ENCODE measurements around the gene LRRC47.

Gene LRRC47

DNA sequence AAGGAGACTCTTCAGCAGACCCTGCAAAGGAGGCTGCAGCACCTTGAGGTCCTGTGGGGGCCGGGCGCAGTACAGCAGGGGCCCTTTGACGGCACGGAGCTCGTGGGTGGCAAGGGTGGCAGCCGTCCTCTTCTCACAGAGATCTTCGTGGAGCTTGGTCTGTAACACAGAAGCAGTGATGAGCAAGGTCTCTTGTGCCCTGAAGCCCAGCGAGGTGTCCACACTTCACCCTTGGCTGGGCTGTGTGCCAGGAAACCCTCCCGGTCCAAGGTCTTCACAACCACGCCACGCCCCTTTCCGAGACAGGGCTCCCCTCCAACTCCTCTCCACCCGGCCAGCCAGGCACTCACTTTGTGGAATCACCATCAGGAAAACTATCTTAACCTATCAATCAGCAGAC lies 11.3 kb downstream of the LRRC47 start:
- Histone ChIP-seq H3K27me3 (ENCODE audit: low read depth, low read length) (no peaks in the 10 kb centered on the region), H3K27ac (ENCODE audit: low read length) (no peak overlapping the region), H3K36me3 (ENCODE audit: control insufficient read depth in 1 of 2, insufficient read depth in 2 of 2, low read length in 2 of 2) (peaks cover 38 to 91% of the 10 kb centered on the region in 2 donors), H3K9me3 (ENCODE audit: control insufficient read depth in 1 of 2, low read length in 2 of 2) (no peaks in the 10 kb centered on the region), H3K4me1 (ENCODE audit: control insufficient read depth in 1 of 2, insufficient read depth in 2 of 2, low read length in 2 of 2) (no peaks in the 10 kb centered on the region), H3K4me3 (ENCODE audit: low read depth in 1 of 2, low read length in 2 of 2) (no peak overlapping the region)

DNA sequence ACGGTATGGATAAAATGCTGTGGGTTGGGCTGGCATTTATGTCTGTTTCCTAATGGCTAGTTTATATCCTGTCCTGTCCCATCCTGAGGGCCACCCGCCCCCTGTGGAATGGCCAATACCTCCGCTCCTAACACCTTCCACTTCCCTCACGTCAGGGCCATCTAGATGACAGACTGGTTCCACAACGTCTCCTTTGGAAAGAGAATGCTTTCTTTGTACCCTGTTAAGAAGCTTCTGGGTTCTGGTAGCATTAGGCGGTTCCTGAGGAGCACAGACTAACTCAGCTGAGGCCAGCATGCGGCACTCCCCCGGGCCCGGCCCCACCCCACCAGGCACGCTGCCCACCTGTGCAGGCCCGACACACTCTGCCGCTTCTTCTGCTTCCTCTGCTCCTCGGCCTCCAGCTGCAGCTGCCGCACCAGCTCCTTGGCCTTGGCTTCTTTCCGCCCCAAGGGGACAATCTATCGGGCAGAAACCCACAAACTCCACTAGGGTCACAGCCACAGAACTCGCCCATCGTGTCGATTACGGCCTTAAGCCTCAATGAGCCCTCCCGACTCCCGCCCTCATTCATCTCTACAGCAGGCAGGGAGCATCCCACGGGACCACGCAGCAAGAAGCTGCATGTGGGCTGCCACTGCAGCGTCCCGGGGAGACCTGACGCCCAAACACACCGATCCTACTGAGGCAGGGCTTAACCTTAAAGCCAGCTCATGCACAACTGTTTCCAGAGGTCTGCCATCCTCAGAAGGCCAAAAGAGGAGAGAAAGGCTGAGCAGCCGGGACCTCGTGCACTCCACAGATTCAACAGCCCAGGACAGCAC lies 12.4 kb downstream of the LRRC47 start:
- H3K4me1 ChIP-seq (ENCODE audit: control insufficient read depth in 1 of 2, insufficient read depth in 2 of 2, low read length in 2 of 2): no peaks in the 10 kb centered on the region
- H3K36me3 ChIP-seq (ENCODE audit: control insufficient read depth in 1 of 2, insufficient read depth in 2 of 2, low read length in 2 of 2): peaks cover 43 to 93% of the 10 kb centered on the region in 2 donors
- no peaks in the 10 kb centered on the region for H3K27me3 ChIP-seq (ENCODE audit: low read depth, low read length)
- no peaks in the 10 kb centered on the region for H3K9me3 ChIP-seq (ENCODE audit: control insufficient read depth in 1 of 2, low read length in 2 of 2)
- no peak overlapping the region for H3K4me3 ChIP-seq (ENCODE audit: low read depth in 1 of 2, low read length in 2 of 2)
- H3K27ac ChIP-seq (ENCODE audit: low read length): no peak overlapping the region

GRCh38 chr1:3780901-3781300 lies 15.4 kb downstream of the LRRC47 start:
- Histone ChIP-seq H3K36me3 (ENCODE audit: control insufficient read depth in 1 of 2, insufficient read depth in 2 of 2, low read length in 2 of 2) (peaks cover 27 to 81% of the 10 kb centered on the region in 2 donors), H3K4me3 (ENCODE audit: low read depth in 1 of 2, low read length in 2 of 2) (no peak overlapping the region), H3K27me3 (ENCODE audit: low read depth, low read length) (no peaks in the 10 kb centered on the region), H3K4me1 (ENCODE audit: control insufficient read depth in 1 of 2, insufficient read depth in 2 of 2, low read length in 2 of 2) (peaks cover 0 to 3% of the 10 kb centered on the region in 2 donors), H3K9me3 (ENCODE audit: control insufficient read depth in 1 of 2, low read length in 2 of 2) (no peaks in the 10 kb centered on the region), H3K27ac (ENCODE audit: low read length) (no peak overlapping the region)

- Histone ChIP-seq H3K27me3 (ENCODE audit: low read depth, low read length) (no peaks in the 10 kb centered on the region), H3K9me3 (ENCODE audit: control insufficient read depth in 1 of 2, low read length in 2 of 2) (no peaks in the 10 kb centered on the region), H3K27ac (ENCODE audit: low read length) (no peak overlapping the region), H3K4me3 (ENCODE audit: low read depth in 1 of 2, low read length in 2 of 2) (no peak overlapping the region), H3K36me3 (ENCODE audit: control insufficient read depth in 1 of 2, insufficient read depth in 2 of 2, low read length in 2 of 2) (peaks cover 27 to 72% of the 10 kb centered on the region in 2 donors), H3K4me1 (ENCODE audit: control insufficient read depth in 1 of 2, insufficient read depth in 2 of 2, low read length in 2 of 2) (peaks cover 0 to 13% of the 10 kb centered on the region in 2 donors)
These were observed 16.3 kb downstream of the LRRC47 start for GRCh38 chr1:3779912-3780416.

- H3K27me3 ChIP-seq (ENCODE audit: low read depth, low read length): no peaks in the 10 kb centered on the region
- H3K4me1 ChIP-seq (ENCODE audit: control insufficient read depth in 1 of 2, insufficient read depth in 2 of 2, low read length in 2 of 2): peaks cover 0 to 13% of the 10 kb centered on the region in 2 donors
- H3K9me3 ChIP-seq (ENCODE audit: control insufficient read depth in 1 of 2, low read length in 2 of 2): no peaks in the 10 kb centered on the region
- H3K27ac ChIP-seq (ENCODE audit: low read length): no peak overlapping the region
- no peak overlapping the region for H3K4me3 ChIP-seq (ENCODE audit: low read depth in 1 of 2, low read length in 2 of 2)
- peaks cover 27 to 66% of the 10 kb centered on the region in 2 donors for H3K36me3 ChIP-seq (ENCODE audit: control insufficient read depth in 1 of 2, insufficient read depth in 2 of 2, low read length in 2 of 2)
These were observed 16.9 kb downstream of the LRRC47 start for GRCh38 chr1:3779265-3779911.

GRCh38 chr1:3778590-3779264 lies 17.6 kb downstream of the LRRC47 start:
- Histone ChIP-seq H3K9me3 (ENCODE audit: control insufficient read depth in 1 of 2, low read length in 2 of 2) (no peaks in the 10 kb centered on the region), H3K27me3 (ENCODE audit: low read depth, low read length) (no peaks in the 10 kb centered on the region), H3K4me1 (ENCODE audit: control insufficient read depth in 1 of 2, insufficient read depth in 2 of 2, low read length in 2 of 2) (peaks cover 0 to 13% of the 10 kb centered on the region in 2 donors), H3K4me3 (ENCODE audit: low read depth in 1 of 2, low read length in 2 of 2) (no peak overlapping the region), H3K27ac (ENCODE audit: low read length) (no peak overlapping the region), H3K36me3 (ENCODE audit: control insufficient read depth in 1 of 2, insufficient read depth in 2 of 2, low read length in 2 of 2) (peaks cover 27 to 59% of the 10 kb centered on the region in 2 donors)

- Histone ChIP-seq H3K4me3 (ENCODE audit: low read depth in 1 of 2, low read length in 2 of 2) (no peak overlapping the region), H3K27me3 (ENCODE audit: low read depth, low read length) (no peaks in the 10 kb centered on the region), H3K9me3 (ENCODE audit: control insufficient read depth in 1 of 2, low read length in 2 of 2) (no peaks in the 10 kb centered on the region), H3K36me3 (ENCODE audit: control insufficient read depth in 1 of 2, insufficient read depth in 2 of 2, low read length in 2 of 2) (peaks cover 27 to 52% of the 10 kb centered on the region in 2 donors), H3K4me1 (ENCODE audit: control insufficient read depth in 1 of 2, insufficient read depth in 2 of 2, low read length in 2 of 2) (peaks cover 0 to 13% of the 10 kb centered on the region in 2 donors), H3K27ac (ENCODE audit: low read length) (no peak overlapping the region)
These were observed 18.4 kb downstream of the LRRC47 start for GRCh38 chr1:3777647-3778589.

DNA sequence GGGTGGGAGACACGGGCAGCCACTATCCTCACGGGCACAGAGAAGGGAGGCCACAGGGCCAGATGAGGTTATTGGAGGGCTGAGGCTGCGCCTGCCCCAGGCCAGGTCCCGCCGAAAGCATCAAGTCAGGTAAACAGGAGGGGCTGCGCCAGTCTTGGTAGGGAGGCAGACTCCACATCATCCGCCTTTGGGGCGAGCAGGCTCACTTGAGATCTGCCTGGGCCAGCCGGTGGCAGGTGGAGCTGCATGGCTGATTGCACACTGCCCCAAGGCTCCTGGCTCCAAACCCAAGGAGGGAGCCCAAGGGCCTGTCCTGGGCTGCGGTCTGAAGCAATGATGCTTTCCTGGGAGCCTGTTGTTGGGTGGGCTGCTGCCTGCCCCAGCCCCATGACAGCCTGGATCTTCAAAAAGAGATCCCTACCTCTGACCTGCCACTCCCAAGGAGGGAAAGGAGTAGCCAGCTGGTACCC lies 19.2 kb downstream of the LRRC47 start:
- H3K4me3 ChIP-seq (ENCODE audit: low read depth in 1 of 2, low read length in 2 of 2): no peak overlapping the region
- H3K27me3 ChIP-seq (ENCODE audit: low read depth, low read length): no peaks in the 10 kb centered on the region
- no peaks in the 10 kb centered on the region for H3K9me3 ChIP-seq (ENCODE audit: control insufficient read depth in 1 of 2, low read length in 2 of 2)
- H3K27ac ChIP-seq (ENCODE audit: low read length): no peak overlapping the region
- peaks cover 20 to 44% of the 10 kb centered on the region in 2 donors for H3K36me3 ChIP-seq (ENCODE audit: control insufficient read depth in 1 of 2, insufficient read depth in 2 of 2, low read length in 2 of 2)
- H3K4me1 ChIP-seq (ENCODE audit: control insufficient read depth in 1 of 2, insufficient read depth in 2 of 2, low read length in 2 of 2): peaks cover 0 to 13% of the 10 kb centered on the region in 2 donors

DNA sequence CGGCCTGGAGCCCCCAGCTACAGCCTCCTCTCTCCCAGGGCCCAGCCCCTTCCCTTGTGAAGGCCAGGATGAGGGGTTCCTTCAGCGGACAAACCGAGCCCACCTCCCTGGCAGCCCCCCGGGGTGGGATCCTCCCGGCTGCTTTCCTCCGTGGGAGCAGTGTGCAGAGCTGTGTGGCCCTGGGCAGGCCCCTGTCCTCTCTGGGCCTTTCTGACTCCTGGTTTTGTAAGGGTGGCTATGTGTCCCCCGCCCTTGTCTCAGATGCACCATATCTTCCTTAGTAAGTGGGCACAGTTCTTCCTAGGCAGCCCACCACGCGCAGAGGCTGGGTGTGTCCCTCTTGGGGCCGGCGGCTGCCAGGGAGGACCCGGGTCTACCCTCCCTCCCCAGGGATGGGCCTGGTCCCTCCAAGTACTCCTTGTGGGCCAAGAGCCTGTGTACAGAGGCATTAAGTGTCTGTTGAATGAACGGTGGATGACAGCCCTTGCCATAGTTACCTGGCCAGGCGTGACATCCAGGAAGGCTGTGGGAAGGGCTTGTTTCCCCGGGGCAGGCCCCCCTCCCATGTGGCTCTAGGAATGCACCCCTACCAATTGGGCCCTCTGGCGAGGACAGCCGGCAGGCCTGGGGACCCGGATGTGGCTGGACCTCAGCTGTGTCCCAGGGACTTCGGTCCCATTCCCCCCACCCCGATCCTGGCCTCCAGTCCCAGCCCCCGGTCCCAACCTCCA lies 19.9 kb downstream of the LRRC47 start:
- H3K27me3 ChIP-seq (ENCODE audit: low read depth, low read length): no peaks in the 10 kb centered on the region
- no peaks in the 10 kb centered on the region for H3K9me3 ChIP-seq (ENCODE audit: control insufficient read depth in 1 of 2, low read length in 2 of 2)
- H3K36me3 ChIP-seq (ENCODE audit: control insufficient read depth in 1 of 2, insufficient read depth in 2 of 2, low read length in 2 of 2): peaks cover 13 to 37% of the 10 kb centered on the region in 2 donors
- no peak overlapping the region for H3K27ac ChIP-seq (ENCODE audit: low read length)
- H3K4me3 ChIP-seq (ENCODE audit: low read depth in 1 of 2, low read length in 2 of 2): no peak overlapping the region
- H3K4me1 ChIP-seq (ENCODE audit: control insufficient read depth in 1 of 2, insufficient read depth in 2 of 2, low read length in 2 of 2): peaks cover 0 to 18% of the 10 kb centered on the region in 2 donors
